ENCODE results near the gene KL. TPM values are rescaled to one million over a fixed set of nuclear protein-coding genes. Genes with fewer than 3 reads are reported as not detected.

Gene KL
- polyA plus RNA-seq, 1 experiment = not detected

- no peak overlapping the region for H3K4me3 ChIP-seq (ENCODE audit: low read depth, low read length)
- TF ChIP-seq CTCF (IDR thresholded peaks at IDR 0.05; ENCODE audit: insufficient read depth, low read depth, low read length) = no peak
- no peaks in the 10 kb centered on the region for H3K36me3 ChIP-seq (ENCODE audit: control insufficient read depth, insufficient read depth, low read length)
- CTCF ChIA-PET = interaction anchor here (0.6 kb wide), 1 partner anchor 419 kb away, joined by 3 read pairs; no protein-coding TSS in a partner anchor
- H3K27me3 ChIP-seq (ENCODE audit: control insufficient read depth, insufficient read depth, low read length) = peaks cover 41% of the 10 kb centered on the region
- POLR2A ChIA-PET = no interaction called here
- DNase-seq (ENCODE audit: low read depth) = no peak
Observed at GRCh38 chr13:33015791-33016323, 366 bp upstream of the KL start.

- no peak for DNase-seq (ENCODE audit: low read depth)
- CTCF ChIA-PET = interaction anchor here (0.5 kb wide), 1 partner anchor 129 kb away, joined by 3 read pairs; no protein-coding TSS in a partner anchor
- H3K36me3 ChIP-seq (ENCODE audit: control insufficient read depth, insufficient read depth, low read length) = no peaks in the 10 kb centered on the region
- H3K4me3 ChIP-seq (ENCODE audit: low read depth, low read length) = no peak overlapping the region
- no peak for TF ChIP-seq CTCF (IDR thresholded peaks at IDR 0.05; ENCODE audit: insufficient read depth, low read depth, low read length)
- POLR2A ChIA-PET = no interaction called here
- H3K27me3 ChIP-seq (ENCODE audit: control insufficient read depth, insufficient read depth, low read length) = peaks cover 42% of the 10 kb centered on the region
Observed at GRCh38 chr13:33017323-33017929, 1.2 kb downstream of the KL start.

- POLR2A ChIA-PET = no interaction called here
- CTCF ChIA-PET = interaction anchor here (0.5 kb wide), 1 partner anchor 47 kb away, joined by 3 read pairs; no protein-coding TSS in a partner anchor
Observed at GRCh38 chr13:33018886-33019285, 2.7 kb downstream of the KL start.

GRCh38 chr13:33022986-33023385, 6.8 kb downstream of the KL start:
- H3K27me3 ChIP-seq (ENCODE audit: control insufficient read depth, insufficient read depth, low read length) = peaks cover 32% of the 10 kb centered on the region
- POLR2A ChIA-PET = interaction anchor here (0.6 kb wide), 1 partner anchor 14 kb away, joined by 4 read pairs; no protein-coding TSS in a partner anchor

More at GRCh38 chr13:33018886-33019285, 2.7 kb downstream of the KL start:
- TF ChIP-seq CTCF (IDR thresholded peaks at IDR 0.05; ENCODE audit: insufficient read depth, low read depth, low read length) = no peak
- H3K36me3 ChIP-seq (ENCODE audit: control insufficient read depth, insufficient read depth, low read length) = no peaks in the 10 kb centered on the region
- no peak overlapping the region for H3K4me3 ChIP-seq (ENCODE audit: low read depth, low read length)
- no peak for DNase-seq (ENCODE audit: low read depth)
- peaks cover 43% of the 10 kb centered on the region for H3K27me3 ChIP-seq (ENCODE audit: control insufficient read depth, insufficient read depth, low read length)

More at GRCh38 chr13:33022986-33023385, 6.8 kb downstream of the KL start:
- no peak for DNase-seq (ENCODE audit: low read depth)
- no peak for TF ChIP-seq CTCF (IDR thresholded peaks at IDR 0.05; ENCODE audit: insufficient read depth, low read depth, low read length)
- CTCF ChIA-PET = interaction anchor here (0.7 kb wide), 1 partner anchor 19 kb away, joined by 3 read pairs; no protein-coding TSS in a partner anchor
- Histone ChIP-seq H3K36me3 (ENCODE audit: control insufficient read depth, insufficient read depth, low read length) (no peaks in the 10 kb centered on the region), H3K4me3 (ENCODE audit: low read depth, low read length) (no peak overlapping the region)
